ENCODE data around the gene RNF149.
"Not testable (repeated sequence)": the region's sequence is repeated elsewhere in the genome, so short reads cannot be mapped to it uniquely, and the experiment has no call there.

RNF149 gene, protein sequence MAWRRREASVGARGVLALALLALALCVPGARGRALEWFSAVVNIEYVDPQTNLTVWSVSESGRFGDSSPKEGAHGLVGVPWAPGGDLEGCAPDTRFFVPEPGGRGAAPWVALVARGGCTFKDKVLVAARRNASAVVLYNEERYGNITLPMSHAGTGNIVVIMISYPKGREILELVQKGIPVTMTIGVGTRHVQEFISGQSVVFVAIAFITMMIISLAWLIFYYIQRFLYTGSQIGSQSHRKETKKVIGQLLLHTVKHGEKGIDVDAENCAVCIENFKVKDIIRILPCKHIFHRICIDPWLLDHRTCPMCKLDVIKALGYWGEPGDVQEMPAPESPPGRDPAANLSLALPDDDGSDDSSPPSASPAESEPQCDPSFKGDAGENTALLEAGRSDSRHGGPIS

DNA sequence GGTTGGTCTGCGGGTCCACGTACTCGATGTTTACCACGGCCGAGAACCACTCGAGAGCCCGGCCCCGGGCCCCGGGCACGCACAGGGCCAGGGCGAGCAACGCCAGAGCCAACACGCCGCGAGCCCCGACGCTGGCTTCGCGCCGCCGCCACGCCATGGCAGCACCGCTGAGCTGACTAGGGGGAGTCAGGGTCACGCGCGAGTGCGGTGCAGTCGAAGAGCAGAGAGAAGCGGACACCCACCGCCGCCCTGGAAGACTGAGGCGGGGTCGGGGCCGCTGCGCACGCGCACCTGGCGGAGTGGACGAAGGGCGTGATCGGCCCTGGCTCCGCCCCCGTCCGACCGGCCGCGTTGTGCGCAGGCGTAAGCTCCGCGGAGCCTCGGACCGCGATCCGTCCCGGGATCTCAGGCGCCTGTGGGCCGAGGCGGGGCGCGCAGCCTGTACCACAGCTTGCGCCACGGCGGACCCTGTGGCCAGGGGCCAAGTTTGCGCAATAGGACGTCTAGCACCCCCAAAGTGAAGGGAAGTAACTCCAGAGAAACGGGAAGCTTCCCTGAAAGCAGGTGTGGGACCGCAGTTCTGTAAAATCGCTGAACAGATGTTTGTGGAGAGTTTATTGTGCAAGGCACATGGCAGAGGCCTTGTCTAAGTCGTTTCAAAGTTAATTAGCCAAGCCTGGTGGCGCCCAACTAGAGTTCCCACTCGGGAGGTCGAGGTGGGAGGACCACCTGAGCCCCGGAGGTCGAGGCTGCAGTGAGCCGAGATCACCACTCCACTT lies at the start of gene RNF149:
TSS of gene RNF149 (minus strand) at position 270 of the 779 bp plus-strand sequence. CDS start at position 157, 113 bp downstream.
- FAIRE-seq = no peak

DNA sequence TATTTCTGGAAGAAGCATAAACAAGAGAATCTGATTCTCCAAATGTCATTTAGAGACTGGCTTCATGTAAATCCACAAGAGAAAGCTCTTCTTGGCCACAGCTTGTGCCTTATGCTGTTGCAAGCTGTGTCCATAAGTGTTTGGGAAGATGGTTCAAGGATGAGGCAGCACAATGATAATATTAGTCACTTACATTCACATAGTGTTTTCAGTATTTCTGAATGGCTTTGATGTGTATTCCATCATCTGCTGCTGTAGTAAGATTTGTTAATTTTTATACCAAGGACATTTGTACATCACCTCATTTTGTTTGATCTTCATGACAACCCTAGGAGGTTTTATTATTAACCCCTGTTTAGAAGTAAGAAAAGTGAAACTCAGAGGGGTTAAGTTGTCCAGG lies 48.9 kb upstream of the RNF149 start:
- no peak for FAIRE-seq

DNA sequence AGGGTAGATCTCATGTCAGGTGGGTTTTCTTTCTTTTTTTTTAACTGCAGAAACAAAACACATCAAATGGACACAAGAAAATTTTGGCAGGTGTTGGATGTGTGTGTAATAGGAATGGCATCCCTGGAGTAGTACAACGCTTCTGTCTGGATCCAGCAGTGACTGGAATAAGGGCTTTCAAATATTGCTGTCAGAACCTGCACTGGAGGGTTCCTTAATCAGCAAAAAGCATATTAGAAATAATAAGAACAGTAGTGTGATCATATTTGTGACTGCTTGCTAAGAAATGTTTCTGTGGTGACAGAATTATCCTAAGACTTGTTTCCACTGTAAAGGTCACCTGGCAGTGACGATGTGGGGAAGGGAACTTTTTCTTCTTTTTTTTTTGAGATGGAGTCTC lies 48.0 kb upstream of the RNF149 start:
- FAIRE-seq = no peak

DNA sequence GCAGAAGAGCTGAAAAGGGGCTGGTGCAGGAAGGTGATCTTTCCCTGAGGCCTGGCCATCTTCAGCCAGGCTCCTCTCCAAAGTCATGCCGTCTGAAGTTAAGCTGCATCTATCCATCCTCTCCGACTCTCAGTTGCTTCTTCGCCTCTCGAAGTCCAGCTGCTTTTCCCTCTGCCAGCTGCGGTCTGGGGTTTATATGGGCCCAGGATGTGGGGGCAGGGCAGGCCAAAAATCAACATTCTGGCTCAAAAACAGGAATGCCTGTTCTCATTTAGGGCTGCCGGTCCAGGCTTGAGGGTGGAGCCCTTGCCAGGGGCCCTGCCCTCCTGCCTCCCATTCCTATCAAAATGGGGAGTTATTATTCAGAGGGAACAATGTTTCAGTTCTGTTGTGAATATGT lies 47.6 kb upstream of the RNF149 start:
- no peak for FAIRE-seq

DNA sequence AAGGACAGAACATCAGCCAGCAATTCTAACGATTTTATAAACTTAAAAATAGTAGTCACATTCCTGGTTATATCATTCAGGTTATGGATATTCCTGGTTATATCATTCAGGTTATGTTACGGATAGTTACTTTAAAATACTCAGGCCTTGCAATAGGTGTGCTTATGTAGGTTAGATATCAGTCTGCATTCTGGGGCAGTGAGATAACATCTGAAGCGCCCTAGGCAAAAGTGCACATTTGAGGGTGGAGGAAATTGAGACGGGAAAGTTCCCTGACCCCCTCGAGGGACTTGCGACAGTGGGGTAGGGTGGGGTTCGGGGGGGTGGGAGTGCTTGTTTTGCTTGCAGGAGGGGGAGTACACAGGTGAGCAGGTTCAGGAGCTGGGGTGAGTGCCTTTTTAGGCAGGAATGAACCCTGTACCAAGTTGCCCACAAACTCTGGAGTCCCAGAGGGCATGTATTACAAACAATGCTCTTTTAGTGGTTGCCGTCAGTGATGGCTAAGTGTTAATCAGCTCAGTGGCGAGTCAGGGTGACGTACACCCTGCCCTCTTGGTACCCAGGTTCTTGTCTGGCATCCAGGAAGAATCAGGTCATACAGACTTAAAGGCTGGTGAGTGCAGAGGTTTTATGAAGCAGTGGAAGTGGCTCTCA lies 47.0 kb upstream of the RNF149 start:
- no peak for FAIRE-seq

DNA sequence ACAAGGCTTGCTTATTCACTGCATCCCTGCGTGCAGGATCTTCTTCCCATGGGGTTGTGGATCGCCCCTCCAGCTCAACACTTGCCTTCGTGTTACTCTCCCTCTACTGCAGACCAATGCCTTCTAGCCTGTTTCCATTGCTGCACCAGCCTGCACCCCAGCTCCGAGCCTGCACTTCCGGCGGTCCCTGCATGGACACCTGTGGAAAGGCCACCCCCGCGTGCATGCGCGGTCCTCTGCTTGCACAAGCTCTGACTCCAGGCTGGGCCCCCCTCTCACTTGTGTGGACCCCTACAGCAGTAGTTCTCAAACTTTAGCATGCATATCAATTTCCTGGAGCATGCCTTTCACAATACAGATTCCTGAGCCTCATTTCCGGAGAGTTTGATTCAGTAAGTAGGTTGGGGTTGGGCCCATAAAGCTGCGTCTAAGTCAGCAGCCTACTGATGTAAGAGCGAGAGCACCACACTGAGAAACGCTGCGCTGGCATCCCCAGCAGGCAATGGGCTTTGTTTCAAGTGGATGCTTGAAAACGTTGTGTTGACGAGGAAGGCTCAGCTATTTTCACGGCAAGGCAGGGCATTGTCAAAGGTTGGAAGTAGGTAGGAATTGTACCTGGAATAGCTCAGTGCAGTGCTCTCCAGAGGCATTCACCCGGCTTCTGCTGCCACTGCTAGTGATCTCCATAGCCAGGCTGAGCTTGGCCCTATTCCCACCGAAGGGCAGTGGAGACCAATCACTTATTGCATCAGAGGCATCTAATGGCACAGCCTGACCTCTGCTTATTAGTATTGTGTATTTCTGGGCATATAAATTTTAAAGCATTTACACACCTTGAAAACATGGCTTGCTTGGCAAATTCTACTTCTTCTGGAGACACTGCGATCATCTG lies 46.2 kb upstream of the RNF149 start:
- no peak for FAIRE-seq

DNA sequence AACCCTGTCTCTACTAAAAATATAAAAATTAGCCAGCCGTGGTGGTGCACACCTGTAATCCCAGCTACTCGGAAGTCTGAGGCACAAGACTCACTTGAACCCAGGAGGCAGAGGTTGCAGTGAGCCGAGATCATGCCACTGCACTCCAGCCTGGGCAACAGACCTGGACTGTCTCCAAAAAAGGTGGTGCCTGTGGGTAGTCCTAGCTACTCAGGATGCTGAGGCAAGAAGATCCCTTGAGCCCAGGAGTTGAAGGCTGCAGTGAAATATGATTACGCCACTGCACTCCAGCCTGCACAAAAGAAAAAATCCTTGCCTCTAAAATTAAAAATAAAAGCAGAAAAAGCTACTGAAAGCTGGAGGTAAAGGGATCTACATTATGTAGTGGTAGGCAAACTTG lies 44.1 kb upstream of the RNF149 start:
- not testable (repeated sequence) for FAIRE-seq

DNA sequence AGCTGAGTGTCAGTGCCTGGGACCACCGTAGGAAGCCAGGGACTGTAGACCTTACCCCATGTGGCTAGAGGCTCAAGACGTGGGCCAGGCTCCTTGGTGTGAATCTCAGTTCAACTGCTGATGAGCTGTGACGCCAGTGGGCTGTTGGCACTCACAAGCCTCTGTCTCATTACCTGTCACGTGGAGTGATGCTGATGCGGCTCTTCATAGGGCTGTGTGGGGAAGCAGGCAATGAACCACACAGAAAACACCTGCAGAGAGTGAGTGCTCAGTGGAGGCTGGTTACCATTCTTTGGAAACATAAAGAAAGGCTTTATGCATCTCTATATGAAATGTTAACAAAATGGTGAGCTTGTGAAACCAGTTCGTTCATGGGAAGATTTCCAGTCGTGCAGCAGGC lies 42.7 kb upstream of the RNF149 start:
- no peak for FAIRE-seq

DNA sequence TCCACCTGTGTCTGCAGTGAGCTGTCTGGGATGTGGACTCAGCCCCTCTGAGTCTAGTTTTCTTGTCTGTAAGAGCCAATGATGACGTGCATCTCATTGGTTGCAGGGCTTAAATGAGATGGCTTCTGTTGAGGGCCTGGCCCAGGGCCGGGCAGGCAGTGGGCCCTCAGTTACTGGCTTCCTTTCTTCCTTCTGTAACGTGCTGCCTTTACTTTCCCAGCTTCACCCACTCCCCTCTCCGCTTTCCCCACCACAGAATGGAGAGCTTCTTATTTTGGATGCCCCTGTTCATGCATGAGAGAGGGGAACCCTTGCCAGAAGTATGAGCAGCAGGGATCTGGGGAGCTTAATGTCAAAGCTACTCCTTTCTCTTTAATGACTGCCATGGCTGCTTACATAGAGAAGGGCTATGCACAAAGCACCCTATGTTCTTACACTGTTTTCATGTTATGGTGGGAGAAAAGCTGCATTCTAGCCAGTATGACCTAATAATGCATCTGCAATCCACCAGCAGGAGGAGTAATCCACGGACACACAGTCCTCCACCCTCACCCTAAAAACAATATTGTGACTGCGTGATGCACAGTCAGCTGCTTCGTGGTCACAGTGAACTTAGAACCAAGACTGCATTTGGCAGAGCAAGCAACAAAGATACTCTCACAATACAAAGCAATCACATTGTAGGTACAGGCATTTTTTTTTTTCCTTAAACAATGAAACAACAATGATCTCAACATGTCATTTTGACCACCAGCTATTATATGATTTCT lies 41.6 kb upstream of the RNF149 start:
- FAIRE-seq = no peak

DNA sequence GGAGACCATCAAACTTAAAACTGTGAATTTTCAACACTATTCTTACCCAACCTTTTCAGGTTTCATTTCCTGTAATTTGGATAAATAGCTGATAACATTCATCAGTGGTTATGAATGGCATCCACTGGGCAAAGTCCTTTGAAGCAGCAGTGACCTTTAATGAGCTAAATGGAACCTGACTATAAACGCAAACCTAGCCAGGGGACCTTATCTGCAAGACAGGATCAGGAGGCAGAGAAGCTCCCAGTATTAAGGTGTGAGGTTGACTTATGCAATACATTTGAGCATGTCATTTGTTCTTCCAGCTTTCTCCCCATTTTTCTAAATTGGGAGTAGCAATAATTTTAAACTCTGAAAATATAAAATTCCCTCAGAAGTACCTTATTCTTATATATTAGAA lies 40.4 kb upstream of the RNF149 start:
- FAIRE-seq = no peak

DNA sequence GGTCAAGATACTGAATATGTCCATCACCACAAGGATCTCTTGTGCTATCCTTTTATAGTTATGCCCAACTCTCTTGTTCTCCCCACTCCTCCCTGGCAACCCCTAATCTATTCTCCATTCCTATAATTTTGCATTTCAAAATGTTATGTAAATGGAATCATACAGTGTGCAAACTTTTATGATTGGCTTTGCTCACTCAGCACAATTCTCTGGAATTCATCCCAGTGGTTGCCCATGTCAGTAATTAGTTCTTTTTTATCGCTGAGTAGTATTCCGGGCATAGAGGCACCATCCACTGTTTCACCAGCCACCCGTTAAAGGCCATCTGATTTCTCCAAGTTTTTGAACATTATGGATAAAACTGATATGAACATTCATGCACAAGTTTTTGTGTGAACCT lies 38.4 kb upstream of the RNF149 start:
- no peak for FAIRE-seq

DNA sequence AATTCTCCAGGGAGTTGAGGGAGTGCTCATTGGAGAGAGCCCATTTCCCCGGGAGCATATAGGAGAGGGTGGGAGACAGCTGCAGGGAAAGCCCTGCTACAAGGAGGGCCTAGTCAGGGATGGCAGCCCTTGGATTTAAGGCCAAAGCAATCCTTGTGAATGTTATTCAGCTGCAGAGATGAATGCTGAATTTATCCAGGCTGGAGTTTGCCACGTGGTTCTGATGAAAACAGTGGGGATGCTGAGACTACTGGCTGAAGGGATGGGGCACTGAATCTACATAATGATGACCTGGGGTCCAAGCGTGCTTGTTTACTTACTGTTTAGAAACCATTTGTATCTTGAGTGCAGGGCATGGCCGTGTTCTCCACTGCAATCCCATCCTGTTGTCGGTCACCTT lies 35.6 kb upstream of the RNF149 start:
- FAIRE-seq = no peak

DNA sequence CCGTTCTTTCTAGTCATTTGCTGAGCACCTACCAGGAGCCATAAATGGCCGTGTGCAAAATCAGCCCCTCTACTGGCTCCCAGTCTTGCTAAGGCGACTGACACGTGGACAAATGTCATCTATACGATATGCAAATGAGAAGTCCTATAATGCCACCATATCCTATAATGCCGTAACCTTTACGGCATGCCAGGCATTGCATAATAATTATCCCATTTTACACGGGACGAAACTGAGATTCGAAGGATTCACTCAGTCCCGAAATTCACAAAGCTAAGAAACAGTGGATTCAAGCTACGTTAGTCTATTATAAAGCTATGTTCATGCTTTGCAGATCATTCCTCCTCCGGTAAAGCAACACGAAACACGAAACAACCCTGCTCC lies 34.1 kb upstream of the RNF149 start:
- FAIRE-seq = no peak

DNA sequence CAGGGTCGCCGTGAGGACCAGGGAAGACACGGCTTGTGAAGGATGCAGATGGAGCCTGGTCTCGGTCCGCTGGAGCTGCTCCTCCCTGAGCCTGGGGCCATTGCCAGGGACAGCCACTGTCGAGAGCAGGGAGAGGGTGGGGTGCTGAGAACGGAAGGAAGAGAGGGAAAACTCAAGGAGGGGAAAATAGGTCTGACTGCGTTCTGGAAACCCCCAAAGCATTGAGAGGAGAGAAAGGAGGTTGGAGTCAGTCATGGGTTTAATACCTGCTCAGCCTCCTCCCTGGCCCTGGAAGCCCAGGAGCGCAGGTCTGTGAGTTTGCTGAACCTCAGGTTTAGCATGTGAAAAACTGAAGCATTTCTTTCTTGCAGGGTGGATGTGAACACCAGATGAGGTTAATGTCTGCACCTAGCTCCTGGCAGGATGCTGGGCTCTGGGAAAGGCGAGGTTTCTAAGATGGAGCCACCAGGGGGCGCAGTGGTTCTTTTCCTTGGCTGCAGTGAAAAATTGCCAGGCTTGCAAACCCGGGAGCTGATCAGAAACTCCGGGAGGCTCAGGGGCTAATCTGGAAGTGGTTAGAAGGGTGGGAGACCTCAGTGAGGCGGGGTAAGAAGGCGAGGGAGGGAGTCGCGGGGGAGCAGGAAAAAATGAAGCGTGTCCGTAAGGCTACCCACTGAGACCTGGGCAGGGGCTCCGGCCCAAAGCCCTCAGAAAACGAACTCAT lies 33.6 kb upstream of the RNF149 start:
- FAIRE-seq = no peak

DNA sequence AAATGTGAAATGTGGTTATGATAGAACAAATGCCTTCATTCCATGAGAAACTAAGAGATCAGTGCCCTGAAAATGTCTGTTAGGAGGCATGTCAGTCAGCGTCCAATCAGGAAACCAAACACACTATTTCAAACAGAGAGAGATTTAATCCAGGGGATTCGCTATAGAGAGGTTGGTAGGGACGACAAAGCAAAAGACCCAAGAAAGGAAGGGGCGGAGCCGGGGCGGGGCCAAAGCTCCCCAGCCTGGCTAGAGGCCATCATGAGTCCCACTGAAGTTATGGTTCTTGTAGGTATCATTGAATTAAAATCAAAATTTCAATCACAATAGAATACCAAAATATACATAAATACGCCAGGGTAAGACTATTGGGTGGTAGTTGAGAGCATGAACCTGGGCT lies 32.9 kb upstream of the RNF149 start:
- FAIRE-seq = no peak

DNA sequence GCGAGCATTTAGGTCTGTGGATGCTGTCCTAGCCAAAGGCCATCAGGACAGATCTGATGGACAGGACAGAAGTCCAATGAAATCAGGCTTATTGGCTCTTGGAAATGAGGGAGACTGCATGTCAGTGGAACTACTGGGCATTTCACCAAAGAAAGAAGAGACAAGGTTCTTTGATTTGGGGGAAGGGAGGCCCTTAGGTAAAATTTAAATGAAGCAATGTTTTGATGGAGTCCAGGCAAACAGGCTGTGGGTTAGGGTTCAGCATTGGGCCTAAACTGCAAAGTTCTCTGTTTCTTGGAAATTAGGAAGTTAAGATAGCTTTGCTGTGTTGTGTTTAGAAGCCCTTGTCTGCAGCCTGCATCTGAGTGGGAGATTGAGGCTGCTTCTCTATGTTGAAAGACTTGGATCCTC lies 31.6 kb upstream of the RNF149 start:
- no peak for FAIRE-seq

DNA sequence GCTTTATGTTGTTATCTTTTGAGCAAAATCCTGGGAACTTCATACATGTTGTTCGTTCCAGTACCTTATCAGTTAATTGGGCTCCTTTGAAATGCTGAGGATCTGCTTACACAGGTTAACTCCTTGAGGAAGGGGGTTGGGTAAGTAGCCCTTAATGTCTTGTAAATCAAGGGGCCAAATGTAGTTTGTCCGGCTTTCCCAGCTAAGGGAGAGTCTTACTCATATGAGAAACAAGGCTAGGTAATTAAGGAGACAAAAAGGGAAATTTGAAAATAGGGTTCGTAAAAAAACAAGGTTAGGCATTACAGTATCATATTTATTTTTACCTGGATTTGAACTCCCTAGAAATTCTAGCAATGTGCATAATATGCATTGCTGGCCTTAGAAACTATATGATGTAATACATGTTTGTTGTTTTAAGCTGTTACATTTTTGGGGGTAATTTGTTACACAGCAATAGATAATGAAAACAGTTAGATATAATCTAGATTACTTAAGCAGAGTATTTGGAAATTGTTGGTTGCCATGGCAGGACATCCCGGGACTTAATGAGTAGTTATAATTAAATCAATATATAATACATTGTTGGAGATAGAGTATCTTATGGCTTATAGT lies 30.9 kb upstream of the RNF149 start:
- FAIRE-seq = no peak

DNA sequence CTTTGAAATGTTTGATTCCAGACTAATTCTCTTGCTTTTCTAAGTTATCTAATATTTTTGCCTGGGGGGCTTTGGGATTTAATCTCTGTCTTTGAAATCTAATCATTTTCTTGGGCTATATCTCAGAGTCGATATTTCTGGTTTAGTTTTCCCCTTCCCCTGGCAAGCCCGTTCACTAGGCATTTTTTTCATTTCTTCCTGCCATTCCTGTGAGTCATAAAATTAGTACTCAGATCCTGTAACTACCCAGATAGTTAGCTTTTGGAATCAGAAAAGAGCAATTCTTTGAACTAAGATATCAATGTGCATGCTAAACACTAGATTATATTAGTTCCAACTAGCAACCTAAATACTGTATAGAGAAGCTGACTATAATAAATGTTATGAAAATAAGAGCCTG lies 29.4 kb upstream of the RNF149 start:
- no peak for FAIRE-seq

DNA sequence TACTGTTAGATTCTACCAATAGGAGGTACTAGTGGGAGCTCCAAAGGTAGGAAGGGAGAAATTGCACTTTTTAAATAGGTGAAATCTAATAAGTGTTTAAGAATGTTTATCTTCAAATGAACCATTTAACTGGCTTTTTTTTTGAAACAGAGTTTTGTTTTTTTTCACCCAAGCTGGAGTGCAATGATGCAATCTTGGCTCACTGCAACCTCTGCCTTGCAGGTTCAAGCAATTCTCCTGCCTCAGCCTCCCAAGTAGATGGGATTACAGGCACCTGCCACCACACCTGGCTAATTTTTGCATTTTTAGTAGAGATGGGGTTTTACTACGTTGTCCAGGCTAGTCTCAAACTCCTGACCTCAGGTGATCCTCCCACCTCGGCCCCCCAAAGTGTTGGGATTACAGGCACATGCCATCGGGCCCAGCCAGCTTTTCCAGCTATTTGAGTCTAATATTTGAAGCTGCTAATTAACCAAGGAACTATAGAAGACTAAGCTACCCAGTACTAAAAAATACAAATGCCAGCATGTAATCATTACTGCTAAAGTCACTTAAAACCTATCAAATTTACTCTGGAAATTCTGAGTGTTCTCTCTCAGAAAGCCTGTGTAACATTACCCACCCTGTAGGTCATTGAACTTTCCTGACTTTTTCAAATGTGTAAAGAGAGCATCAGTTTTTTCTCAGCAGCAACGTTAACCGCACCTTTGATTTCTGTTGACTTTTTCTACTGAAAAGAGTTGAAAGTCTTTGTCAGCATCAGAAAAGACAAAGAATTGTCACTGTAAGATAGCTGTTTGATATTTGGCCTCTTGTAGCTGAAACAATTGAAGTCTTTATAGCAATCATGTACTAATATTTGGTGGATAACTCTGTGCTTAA lies 24.6 kb upstream of the RNF149 start:
- no peak for FAIRE-seq

DNA sequence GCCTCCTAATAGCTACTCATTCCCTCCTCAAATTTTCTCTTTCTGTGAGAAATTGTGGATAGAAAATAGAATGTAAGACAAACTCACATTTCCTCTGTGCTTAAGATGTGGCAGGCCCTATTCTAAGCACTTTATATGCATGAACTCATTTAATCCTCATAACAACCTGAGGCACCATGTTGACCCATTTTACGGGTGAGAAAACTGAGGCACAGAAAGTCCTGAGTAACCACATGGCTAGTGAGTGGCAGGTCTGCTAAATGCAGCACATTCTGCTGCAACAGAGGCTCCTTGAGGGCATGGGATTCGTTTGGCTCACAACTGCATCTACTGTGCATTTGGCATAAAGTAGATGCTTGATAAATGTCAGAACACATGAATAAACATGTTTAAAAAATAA lies 22.7 kb upstream of the RNF149 start:
- no peak for FAIRE-seq
